Subcutaneous abdominal adipose tissue (tissue), 5 donors: Measurements from ENCODE around the gene PCDH19.

ENCODE experiments used
- H3K27ac ChIP-seq: one replicate; pipeline ENCODE4 v1.7.0; 2013; ENCODE audit warnings: low read depth, mild to moderate bottlenecking, inconsistent platforms, low read length, moderate library complexity
- H3K27me3 ChIP-seq, 5 donors: one replicate each; pipeline ENCODE4 v1.7.0; 2013; ENCODE audit warnings: low read length in 5 of 5, inconsistent platforms in 1 of 5; ENCODE audit not compliant: control insufficient read depth in 5 of 5, insufficient read depth in 4 of 5
- H3K36me3 ChIP-seq, 5 donors: one replicate each; pipeline ENCODE4 v1.7.0; 2013; ENCODE audit warnings: low read length in 5 of 5; ENCODE audit not compliant: control insufficient read depth in 5 of 5, insufficient read depth in 5 of 5
- H3K4me1 ChIP-seq, 5 donors: one replicate each; pipeline ENCODE4 v1.7.0; 2013; ENCODE audit warnings: low read length in 5 of 5, mild to moderate bottlenecking in 3 of 5, moderate library complexity in 1 of 5; ENCODE audit not compliant: control insufficient read depth in 5 of 5, insufficient read depth in 5 of 5
- H3K4me3 ChIP-seq, 5 donors: one replicate each; pipeline ENCODE4 v1.7.0; 2013; ENCODE audit warnings: low read length in 5 of 5, low read depth in 1 of 5
- H3K9ac ChIP-seq, 5 donors: one replicate each; pipeline ENCODE4 v1.7.0; 2013; ENCODE audit warnings: low read length in 5 of 5, mild to moderate bottlenecking in 4 of 5, moderate library complexity in 3 of 5
- H3K9me3 ChIP-seq, 5 donors: one replicate each; pipeline ENCODE4 v1.7.0; 2013; ENCODE audit warnings: low read length in 5 of 5; ENCODE audit not compliant: control insufficient read depth in 5 of 5
- donor health status: healthy.
- donor health status: healthy.
- donor health status: healthy.
- donor health status: healthy.
- donor health status: healthy.

PCDH19 gene

GRCh38 chrX:100404851-100405250, 5.2 kb downstream of the PCDH19 start:
- Histone ChIP-seq H3K9ac (no peak overlapping the region), H3K27ac (no peak overlapping the region), H3K9me3 (peaks cover 0 to 17% (median 0%) of the 10 kb centered on the region in 5 donors), H3K36me3 (no peaks in the 10 kb centered on the region), H3K27me3 (peaks cover 17 to 35% (median 28%) of the 10 kb centered on the region in 5 donors), H3K4me1 (peaks cover 0 to 21% (median 19%) of the 10 kb centered on the region in 5 donors), H3K4me3 (no peak overlapping the region)

- H3K36me3 ChIP-seq, result no peaks in the 10 kb centered on the region
- no peaks in the 10 kb centered on the region for H3K4me1 ChIP-seq
These were observed 14.3 kb downstream of the PCDH19 start for GRCh38 chrX:100395781-100396180.

GRCh38 chrX:100381619-100382018, 28.5 kb downstream of the PCDH19 start:
- H3K27ac ChIP-seq, result no peak overlapping the region
- peaks cover 0 to 17% (median 7%) of the 10 kb centered on the region in 5 donors for H3K27me3 ChIP-seq
- no peaks in the 10 kb centered on the region for H3K36me3 ChIP-seq
- H3K9me3 ChIP-seq, result no peaks in the 10 kb centered on the region
- H3K9ac ChIP-seq, result no peak overlapping the region
- no peak overlapping the region for H3K4me3 ChIP-seq
- peaks cover 0 to 4% (median 3%) of the 10 kb centered on the region in 5 donors for H3K4me1 ChIP-seq

More at GRCh38 chrX:100395781-100396180, 14.3 kb downstream of the PCDH19 start:
- Histone ChIP-seq H3K4me3 (no peak overlapping the region), H3K27ac (no peak overlapping the region), H3K27me3 (peaks cover 3 to 21% (median 12%) of the 10 kb centered on the region in 5 donors), H3K9me3 (no peaks in the 10 kb centered on the region), H3K9ac (no peak overlapping the region)

GRCh38 chrX:100379388-100379986, 30.6 kb downstream of the PCDH19 start:
- H3K27ac ChIP-seq, result no peak overlapping the region
- no peak overlapping the region for H3K9ac ChIP-seq
- H3K4me3 ChIP-seq, result no peak overlapping the region
- H3K27me3 ChIP-seq, result peaks cover 0 to 16% (median 7%) of the 10 kb centered on the region in 5 donors
- no peaks in the 10 kb centered on the region for H3K36me3 ChIP-seq
- H3K4me1 ChIP-seq, result peaks cover 0 to 4% (median 3%) of the 10 kb centered on the region in 5 donors
- H3K9me3 ChIP-seq, result no peaks in the 10 kb centered on the region

GRCh38 chrX:100377826-100378225, 32.2 kb downstream of the PCDH19 start:
- H3K4me1 ChIP-seq, result peaks cover 0 to 4% (median 3%) of the 10 kb centered on the region in 5 donors
- H3K4me3 ChIP-seq, result no peak overlapping the region
- no peak overlapping the region for H3K27ac ChIP-seq
- H3K27me3 ChIP-seq, result peaks cover 0 to 18% (median 7%) of the 10 kb centered on the region in 5 donors
- no peak overlapping the region for H3K9ac ChIP-seq
- no peaks in the 10 kb centered on the region for H3K9me3 ChIP-seq
- no peaks in the 10 kb centered on the region for H3K36me3 ChIP-seq

- H3K9ac ChIP-seq, result no peak overlapping the region
- H3K9me3 ChIP-seq, result no peaks in the 10 kb centered on the region
- H3K27me3 ChIP-seq, result peaks cover 0 to 12% (median 6%) of the 10 kb centered on the region in 5 donors
- no peak overlapping the region for H3K27ac ChIP-seq
- H3K4me1 ChIP-seq, result peaks cover 0 to 4% (median 3%) of the 10 kb centered on the region in 5 donors
- H3K36me3 ChIP-seq, result no peaks in the 10 kb centered on the region
- H3K4me3 ChIP-seq, result no peak overlapping the region
These were observed 33.5 kb downstream of the PCDH19 start for GRCh38 chrX:100376576-100376975.

GRCh38 chrX:100373673-100374072, 36.4 kb downstream of the PCDH19 start:
- Histone ChIP-seq H3K9me3 (no peaks in the 10 kb centered on the region), H3K9ac (no peak overlapping the region), H3K4me3 (no peak overlapping the region), H3K27me3 (peaks cover 0 to 12% (median 9%) of the 10 kb centered on the region in 5 donors), H3K27ac (no peak overlapping the region), H3K4me1 (no peaks in the 10 kb centered on the region), H3K36me3 (no peaks in the 10 kb centered on the region)

- H3K36me3 ChIP-seq, result no peaks in the 10 kb centered on the region
- peaks cover 0 to 4% (median 3%) of the 10 kb centered on the region in 5 donors for H3K27me3 ChIP-seq
- H3K4me1 ChIP-seq, result peaks cover 0 to 14% (median 0%) of the 10 kb centered on the region in 5 donors
- no peak overlapping the region for H3K9ac ChIP-seq
- H3K9me3 ChIP-seq, result no peaks in the 10 kb centered on the region
- no peak overlapping the region for H3K27ac ChIP-seq
- H3K4me3 ChIP-seq, result no peak overlapping the region
These were observed 41.9 kb downstream of the PCDH19 start for GRCh38 chrX:100368167-100368566.

- peaks cover 0 to 14% (median 0%) of the 10 kb centered on the region in 5 donors for H3K4me1 ChIP-seq
- H3K27ac ChIP-seq, result no peak overlapping the region
- no peak overlapping the region for H3K4me3 ChIP-seq
- no peaks in the 10 kb centered on the region for H3K9me3 ChIP-seq
- peaks cover 0 to 5% (median 2%) of the 10 kb centered on the region in 5 donors for H3K27me3 ChIP-seq
- H3K9ac ChIP-seq, result no peak overlapping the region
- no peaks in the 10 kb centered on the region for H3K36me3 ChIP-seq
These were observed 46.2 kb downstream of the PCDH19 start for GRCh38 chrX:100363896-100364295.

GRCh38 chrX:100358766-100359165, 51.3 kb downstream of the PCDH19 start:
- Histone ChIP-seq H3K9ac (no peak overlapping the region), H3K4me1 (peaks cover 0 to under 1% (median 0%) of the 10 kb centered on the region in 5 donors), H3K9me3 (no peaks in the 10 kb centered on the region), H3K4me3 (no peak overlapping the region), H3K27me3 (peaks cover 0 to 10% (median 4%) of the 10 kb centered on the region in 5 donors), H3K27ac (no peak overlapping the region), H3K36me3 (no peaks in the 10 kb centered on the region)
